Stimulated activated CD4-positive, alpha-beta T cell treated with anti-CD3 and anti-CD28 coated beads, TNF-alpha, amount 100 ng/mL, for 24 hours (primary cell): Measurements from ENCODE around the gene GJB6.

ENCODE experiments used
- DNase-seq, 3 experiments: peaks; one replicate each; pipeline ENCODE4 v3.0.0-alpha.2; 2020; ENCODE audit warnings: low read depth in 3 of 3

Gene GJB6

DNA sequence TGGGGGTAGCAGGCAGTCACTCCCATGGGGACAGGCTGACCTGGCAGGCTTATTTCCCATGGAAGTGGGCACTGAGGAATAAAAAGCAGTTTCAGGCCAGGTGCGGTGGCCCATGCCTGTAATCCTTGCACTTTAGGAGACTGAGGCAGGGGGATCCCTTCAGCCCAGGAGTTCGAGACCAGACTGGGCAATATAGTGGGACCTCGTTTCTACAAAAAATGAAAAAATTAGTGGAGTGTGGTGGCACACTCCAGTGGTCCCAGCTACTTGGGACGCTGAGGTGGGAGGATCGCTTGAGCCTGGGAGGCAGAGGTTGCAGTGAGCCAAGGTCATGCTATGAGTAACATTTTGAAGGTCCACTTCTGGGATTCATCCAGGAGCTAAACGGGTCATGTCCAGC, 45.3 kb downstream of the GJB6 start:
- no peak for DNase-seq

DNA sequence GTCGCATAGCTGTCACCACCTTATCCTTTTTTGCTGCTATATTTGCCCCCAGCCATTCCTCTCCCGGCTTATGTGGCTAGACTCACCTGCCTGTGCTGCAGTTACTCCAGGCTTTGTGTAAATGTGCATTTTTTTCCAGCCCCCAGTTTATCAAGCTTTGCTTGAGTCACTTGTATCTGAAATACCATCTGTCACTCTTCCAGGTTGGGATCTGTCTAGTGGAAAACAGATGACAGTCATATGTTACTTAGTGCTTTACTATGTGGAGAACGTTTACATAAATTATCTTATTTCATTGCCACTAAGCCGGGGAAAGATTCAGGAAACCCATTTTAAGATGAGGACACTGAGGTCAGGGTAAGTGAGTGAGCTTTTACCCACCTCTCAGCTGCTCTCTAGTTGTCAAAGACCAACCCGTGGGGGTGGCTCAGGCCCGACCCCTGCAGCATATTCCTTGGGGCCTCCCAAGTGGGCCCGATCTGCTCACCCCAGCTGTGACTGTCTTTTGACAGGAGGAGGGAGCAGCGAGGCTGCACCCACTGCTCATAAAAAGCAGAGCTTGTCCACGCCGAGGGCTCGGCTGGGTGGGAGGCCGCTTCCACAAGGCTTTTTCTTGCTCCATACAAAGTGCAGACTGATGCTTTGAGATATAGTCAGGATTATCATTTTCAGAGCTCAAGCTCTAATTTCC, 46.6 kb downstream of the GJB6 start:
- no peak for DNase-seq

DNA sequence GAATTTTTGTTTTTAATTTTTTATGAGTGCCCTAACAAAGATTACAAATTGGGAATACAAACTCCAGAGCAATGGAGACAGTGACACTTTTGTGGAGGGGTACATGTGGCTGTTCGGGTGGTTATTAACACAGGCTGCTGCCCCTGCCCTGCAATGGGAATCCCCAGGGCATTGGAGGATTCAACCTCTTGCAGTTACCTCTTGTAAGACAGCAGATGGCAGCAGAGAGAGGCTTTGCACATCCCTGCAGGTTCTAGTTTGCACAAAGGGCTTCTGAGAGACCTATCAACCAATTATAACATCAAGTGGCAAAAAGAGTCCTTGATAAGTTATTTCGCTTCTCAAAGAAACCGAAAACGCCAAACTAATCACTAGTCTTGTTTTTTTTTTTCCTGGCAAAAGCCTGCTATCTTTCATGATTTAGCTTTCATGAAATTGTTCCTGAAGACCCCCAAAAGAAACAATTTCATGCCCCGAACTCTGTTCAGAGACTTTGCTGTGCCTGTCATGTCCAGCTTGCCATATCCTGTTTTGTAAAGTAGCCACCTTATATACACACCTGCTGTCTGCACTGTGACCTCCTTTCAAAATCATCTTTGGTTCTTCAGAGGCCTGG, 49.8 kb downstream of the GJB6 start:
- peak in 2 of 3 experiments; percentile 32 to 35 for DNase-seq

DNA sequence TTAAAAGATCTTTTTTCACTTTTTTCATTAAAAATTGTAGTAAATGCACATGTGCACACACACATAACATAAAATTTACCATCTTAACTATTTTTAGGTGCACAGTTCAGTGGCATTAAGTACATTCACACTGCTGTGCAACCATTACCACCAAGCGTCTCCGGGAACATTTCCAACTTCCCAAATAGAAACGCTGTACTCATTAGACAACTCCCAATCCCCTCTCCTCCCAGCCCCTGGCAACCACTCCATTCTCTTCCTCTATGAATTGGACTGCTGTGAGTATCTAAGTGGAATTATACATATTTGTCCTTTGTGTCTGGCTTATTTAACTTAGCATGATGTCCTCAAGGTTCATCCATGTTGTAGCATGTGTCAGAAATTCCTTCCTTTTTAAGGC, 50.9 kb downstream of the GJB6 start:
- no peak for DNase-seq

DNA sequence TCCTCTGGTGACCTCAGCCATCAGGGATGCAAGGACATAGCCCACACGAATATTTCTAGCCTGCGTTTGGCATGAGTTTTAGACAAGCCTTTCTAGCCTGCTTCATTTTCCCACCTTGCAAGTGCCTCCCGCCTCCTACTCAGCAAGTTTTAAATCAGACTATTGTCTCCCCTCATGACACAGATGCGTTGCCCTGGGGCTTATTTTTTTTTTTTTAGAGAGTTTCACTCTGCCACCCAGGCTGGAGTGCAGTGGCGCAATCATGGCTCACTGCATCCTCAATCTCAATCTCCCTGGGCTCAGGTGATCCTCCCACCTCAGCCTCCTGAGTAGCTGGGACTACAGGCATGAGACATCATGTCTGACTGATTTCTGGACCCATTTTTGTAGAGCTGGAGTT, 54.0 kb downstream of the GJB6 start:
- no peak for DNase-seq

DNA sequence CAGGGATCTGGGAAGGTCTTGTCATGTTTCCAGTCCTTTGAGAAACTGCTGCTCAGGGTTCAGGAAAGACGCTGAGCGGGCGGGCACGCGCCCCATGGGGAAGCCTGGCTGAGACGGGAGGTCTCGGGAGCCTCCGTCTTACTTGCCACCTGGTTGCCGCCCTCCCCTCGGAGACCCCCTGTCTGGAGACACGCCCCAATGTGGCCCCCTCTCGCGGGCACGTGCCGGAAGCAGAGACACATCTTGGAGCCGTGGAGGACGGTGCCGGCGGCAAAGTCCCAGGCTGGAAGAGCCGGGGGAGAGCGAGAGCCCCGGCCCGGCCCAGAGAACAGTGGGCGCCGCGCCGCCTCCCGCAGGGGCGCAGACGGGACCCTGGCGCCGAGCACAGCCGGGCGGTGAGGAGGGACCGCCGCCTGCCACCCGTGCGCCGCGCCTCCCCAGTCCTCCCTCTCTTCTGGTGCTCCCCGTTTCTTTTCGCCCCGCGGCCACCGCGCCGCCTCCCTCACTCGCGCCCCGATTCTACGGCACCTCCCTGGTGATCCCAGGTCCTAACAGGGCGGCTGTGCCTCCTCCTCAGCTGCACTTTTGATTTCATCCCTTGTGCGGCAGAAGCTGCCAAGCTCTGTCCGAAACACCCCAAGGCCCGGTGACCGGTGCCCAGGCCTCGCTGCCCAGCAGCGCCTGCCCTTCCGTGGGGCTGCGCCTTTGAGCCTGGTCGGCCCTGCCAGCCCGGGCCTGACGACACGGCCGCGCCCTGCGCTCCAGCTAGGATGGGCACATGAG, 54.9 kb downstream of the GJB6 start:
- DNase-seq: no peak

DNA sequence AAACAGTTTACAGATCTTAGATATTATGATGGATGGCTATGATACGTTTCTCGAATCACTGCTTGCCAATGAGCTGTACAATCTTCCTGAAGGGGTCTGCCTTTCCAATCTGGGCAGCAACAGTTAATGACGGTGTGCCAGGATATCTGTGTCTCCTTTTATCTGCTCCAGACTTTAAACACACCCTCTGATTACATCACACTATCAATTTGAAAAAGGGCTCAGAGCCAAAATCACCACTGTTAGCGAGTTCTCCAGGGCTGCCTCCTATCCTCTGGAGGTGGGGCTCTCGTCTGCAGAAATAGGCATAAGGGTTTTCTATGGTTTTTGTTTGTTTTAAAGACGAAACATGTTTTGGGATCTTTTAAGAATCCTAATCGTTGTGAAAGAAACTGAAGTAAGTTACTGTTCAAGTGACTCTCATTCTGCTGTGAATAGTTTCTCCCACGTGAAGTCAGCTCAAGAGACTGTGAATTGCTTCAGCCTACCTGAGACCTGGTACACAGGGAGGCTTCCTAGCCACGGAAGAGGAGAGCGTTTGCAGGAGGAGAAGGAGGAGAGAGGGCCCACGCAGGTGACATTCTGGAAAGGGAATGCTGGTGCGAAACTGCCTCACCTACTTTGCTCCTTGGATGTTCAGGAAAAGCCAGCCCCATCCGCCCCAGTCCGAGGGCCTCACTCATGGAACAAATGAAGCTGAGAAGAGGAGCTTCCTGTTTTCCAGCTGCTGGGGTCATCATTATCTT, 56.0 kb downstream of the GJB6 start:
- no peak for DNase-seq

DNA sequence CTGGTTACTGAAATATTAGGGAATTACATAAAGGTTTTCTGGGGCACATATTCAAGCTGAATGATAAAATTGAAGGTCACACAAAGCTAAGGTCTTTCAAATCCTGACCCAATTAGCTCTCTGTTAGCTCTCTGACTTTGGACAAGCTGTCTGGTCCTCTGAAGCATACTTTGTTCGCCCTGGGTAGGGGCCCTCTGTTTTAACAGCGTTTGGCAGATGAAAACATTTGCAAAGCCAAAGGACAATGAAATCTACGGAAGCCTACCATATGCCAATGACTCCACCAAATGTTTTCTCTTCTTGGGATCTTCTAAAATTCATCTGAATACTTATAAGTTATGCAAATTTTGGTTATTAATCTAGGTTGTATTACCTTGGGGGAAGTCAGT, 56.7 kb downstream of the GJB6 start:
- no peak for DNase-seq

DNA sequence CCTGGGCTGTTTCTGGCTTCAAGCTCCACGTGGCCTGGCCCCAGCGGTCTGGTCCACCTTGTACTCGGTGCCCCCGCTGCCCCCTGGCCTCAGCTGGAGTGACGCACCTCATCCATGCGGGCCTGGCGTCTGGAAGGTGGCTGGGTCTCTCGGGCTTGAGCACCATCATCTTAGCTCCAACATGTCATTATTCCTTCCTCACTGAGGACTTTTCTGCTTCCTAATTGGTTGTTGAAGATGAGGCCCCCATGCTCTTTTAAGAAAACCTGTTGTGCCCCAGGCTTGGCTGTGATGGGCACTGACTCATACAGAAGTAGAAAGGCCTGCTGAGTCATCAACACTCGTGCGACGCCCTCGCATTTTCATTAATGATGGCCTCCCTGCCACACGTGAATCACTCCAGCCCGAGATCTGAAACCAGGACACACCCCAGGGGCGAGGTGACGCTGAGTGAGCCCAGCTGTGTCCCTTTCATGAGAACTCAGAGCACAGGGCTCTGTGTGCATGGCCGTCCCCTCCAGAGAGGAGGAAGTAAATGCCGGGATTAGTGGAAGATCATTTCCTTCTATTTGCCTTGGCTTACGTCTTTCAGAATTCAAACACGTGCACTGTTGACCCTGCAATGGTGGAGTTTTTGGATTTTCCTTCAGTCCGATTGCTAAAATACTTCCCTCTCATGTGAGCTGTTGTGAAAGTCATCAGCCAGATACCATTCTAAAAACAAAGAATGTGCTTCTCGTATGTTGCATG, 57.3 kb downstream of the GJB6 start:
- DNase-seq: peak; percentile 61 to 78 (median 64)

DNA sequence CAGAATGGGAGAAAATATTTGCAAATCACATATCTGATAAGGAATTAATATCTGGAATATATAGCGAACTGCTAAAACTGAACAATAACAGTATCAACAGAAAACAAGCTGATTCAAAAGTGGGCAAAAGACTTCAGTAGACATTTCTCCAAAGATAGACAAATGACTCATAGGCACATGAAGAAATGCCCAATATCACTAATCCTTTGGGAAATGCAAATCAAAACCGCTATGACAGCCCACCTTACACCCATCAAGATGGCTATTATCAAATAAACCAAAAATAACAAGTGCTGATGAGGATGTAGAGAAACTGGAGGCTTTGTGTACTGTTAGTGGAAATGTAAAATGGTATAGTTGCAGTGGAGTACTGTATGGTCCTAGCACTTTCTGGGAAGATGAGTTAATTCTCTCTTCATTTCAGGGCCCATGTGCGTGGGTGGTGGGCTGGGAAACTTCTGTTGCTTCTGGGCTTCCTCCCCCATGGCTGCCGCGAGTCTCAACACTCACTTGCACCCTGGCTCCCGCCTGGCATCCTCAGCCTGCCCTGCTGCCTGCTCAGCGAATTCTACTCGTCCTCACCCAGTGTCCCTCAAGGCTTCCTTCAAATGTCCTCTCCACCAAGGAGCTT, 58.9 kb downstream of the GJB6 start:
- no peak for DNase-seq
